A549 treated with Mapracorat at 1 μM for 4 hours (cell line): Measurements from ENCODE around the gene ARHGDIG. TPM values are rescaled to one million over a fixed set of nuclear protein-coding genes. Genes with fewer than 3 reads are reported as not detected.

Experiments
- total RNA-seq: library from RNA; stranded (reverse); fragments of 200-300 nt; extraction: Qiagen RNA extraction; gene quantifications from 5 replicates; pipeline ENCODE4 v1.2.3, GENCODE V29; 2022

ARHGDIG gene
- 2.7 to 3.4 TPM (median 3.2 TPM) in 5 replicates for total RNA-seq

DNA sequence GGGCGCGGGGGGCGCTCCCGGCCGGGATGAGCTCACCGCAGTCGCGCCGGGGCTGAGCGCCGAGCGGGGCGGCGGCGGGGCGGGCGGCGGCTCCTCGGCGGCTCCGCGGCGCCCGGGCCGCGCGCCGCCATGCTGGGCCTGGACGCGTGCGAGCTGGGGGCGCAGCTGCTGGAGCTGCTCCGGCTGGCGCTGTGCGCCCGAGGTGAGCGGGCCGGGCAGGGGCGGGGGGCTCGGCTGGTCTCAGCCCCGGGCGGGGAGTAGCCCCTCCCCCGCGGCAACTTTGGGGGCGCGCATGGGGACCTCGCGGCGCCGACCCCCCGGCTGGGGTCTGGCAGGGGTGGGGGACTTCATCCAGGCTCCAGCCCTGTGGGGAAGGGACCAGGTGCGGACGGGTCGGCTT, at the start of gene ARHGDIG:
ARHGDIG (plus strand) TSS at position 40 of the 400 bp plus-strand sequence; CDS start at position 130, 90 bp downstream.

DNA sequence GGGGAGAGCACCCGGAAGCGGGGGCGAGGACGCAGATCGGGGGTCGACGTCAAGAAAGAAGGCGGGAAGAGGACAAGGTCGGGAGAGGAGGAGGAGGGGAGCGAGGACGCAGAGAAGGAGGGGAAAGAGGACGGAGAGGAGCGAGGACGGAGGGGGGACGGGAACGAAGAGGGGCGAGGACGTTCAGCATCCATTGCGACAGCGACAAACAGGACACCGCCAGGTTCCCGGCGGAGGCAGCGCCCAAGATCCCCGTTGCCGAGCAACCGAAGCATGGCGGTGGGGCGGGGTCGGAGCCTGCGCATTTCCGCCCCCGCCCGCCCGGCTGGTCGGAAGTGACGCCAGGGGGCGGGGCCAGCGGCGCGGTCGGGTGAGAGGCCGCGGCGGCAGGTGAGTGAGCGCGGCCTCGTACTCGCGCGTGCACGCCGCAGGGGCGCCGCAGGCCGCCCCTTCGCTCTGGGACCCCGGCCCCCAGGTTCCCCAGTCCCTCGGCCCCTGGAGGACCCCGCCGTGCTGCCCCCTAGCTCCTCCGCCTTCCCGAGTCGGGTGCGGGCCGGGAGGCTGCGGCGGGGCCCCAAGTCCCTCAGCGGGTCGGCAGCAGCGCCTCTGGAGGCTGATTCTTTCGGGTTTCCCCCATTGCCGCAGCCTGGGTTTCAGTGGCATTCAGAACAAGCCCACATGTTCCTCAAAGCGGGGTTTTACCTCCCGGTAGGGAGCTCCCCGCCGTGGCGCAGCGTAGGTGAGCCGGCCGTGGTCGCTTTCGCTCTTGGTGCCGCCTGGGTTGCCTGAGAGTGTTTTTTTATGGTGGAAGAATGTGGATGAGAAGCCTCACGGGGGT, 45.7 kb upstream of the ARHGDIG start, which contains the start of gene FAM234A:
FAM234A (plus strand) TSS at position 354 of the 838 bp plus-strand sequence. CDS start 19,593 bp downstream, outside the sequence.

GRCh38 chr16:275786-276232, 4.6 kb upstream of the ARHGDIG start, which contains the start of gene RGS11:
RGS11 (minus strand) TSS chr16:275944; CDS start chr16:275911, 33 bp downstream.

GRCh38 chr16:283033-283805, 2.8 kb downstream of the ARHGDIG start, which contains the start of gene PDIA2:
PDIA2 (plus strand) TSS chr16:283164; CDS start chr16:283170, 6 bp downstream.

Other genes with a start within 250 kb of the ARHGDIG start
- gene POLR3K, start 227.0 kb upstream of the ARHGDIG start, total RNA-seq: 32.4 to 39.7 TPM (median 35.7 TPM) in 5 replicates
- gene SNRNP25, start 226.8 kb upstream of the ARHGDIG start, total RNA-seq: 64.7 to 76.8 TPM (median 70.2 TPM) in 5 replicates
- 22.6 to 32.3 TPM (median 29.3 TPM) in 5 replicates for gene RHBDF1, start 208.0 kb upstream of the ARHGDIG start, total RNA-seq
- gene MPG, start 202.4 kb upstream of the ARHGDIG start, total RNA-seq: 55.2 to 81.0 TPM (median 72.5 TPM) in 5 replicates
- gene NPRL3, start 141.9 kb upstream of the ARHGDIG start, total RNA-seq: 21.0 to 29.7 TPM (median 26.8 TPM) in 5 replicates
- gene HBZ, start 127.9 kb upstream of the ARHGDIG start, total RNA-seq: 0.19 TPM in 1 of 5 replicates, not detected in the others
- not detected in 5 replicates for gene HBM, start 114.6 kb upstream of the ARHGDIG start, total RNA-seq
- 0.47 to 0.97 TPM (median 0.68 TPM) in 4 of 5 replicates, not detected in the other for gene HBA2, start 107.7 kb upstream of the ARHGDIG start, total RNA-seq
- gene HBA1, start 103.9 kb upstream of the ARHGDIG start, total RNA-seq: 0.87 to 2.8 TPM (median 1.5 TPM) in 4 of 5 replicates, not detected in the other
- 4.6 to 8.2 TPM (median 7.1 TPM) in 5 replicates for gene HBQ1, start 100.1 kb upstream of the ARHGDIG start, total RNA-seq
- gene LUC7L, start 51.1 kb upstream of the ARHGDIG start, total RNA-seq: 41.1 to 48.4 TPM (median 46.1 TPM) in 5 replicates
- 40.8 to 49.2 TPM (median 48.4 TPM) in 5 replicates for gene FAM234A, start 45.8 kb upstream of the ARHGDIG start, total RNA-seq
- 3.4 to 5.4 TPM (median 4.9 TPM) in 5 replicates for gene RGS11, start 4.6 kb upstream of the ARHGDIG start, total RNA-seq
- 0.11 to 0.65 TPM (median 0.42 TPM) in 5 replicates for gene PDIA2, start 2.6 kb downstream of the ARHGDIG start, total RNA-seq
- gene AXIN1, start 72.1 kb downstream of the ARHGDIG start, total RNA-seq: 24.5 to 34.7 TPM (median 31.7 TPM) in 5 replicates
- gene MRPL28, start 89.9 kb downstream of the ARHGDIG start, total RNA-seq: 121 to 139 TPM (median 132 TPM) in 5 replicates
- 28.8 to 39.8 TPM (median 37.5 TPM) in 5 replicates for gene PGAP6, start 101.4 kb downstream of the ARHGDIG start, total RNA-seq
- 288 to 451 TPM (median 424 TPM) in 5 replicates for gene NME4, start 116.6 kb downstream of the ARHGDIG start, total RNA-seq
- 20.9 to 31.4 TPM (median 26.9 TPM) in 5 replicates for gene DECR2, start 121.3 kb downstream of the ARHGDIG start, total RNA-seq
- 22.9 to 30.3 TPM (median 25.1 TPM) in 5 replicates for gene RAB11FIP3, start 145.1 kb downstream of the ARHGDIG start, total RNA-seq
- gene CAPN15, start 247.1 kb downstream of the ARHGDIG start, total RNA-seq: 39.5 to 81.2 TPM (median 72.0 TPM) in 5 replicates